SK-N-SH treated with all-trans-retinoic acid at 6 μM for 48 hours (cell line): Measurements from ENCODE around the gene SORCS1.

Experiments used
- ATAC-seq: fragments of 200-7000 bp; cut with Tn5 transposase; 3 replicates; pipeline ENCODE4 v1.9.1; 2020; ENCODE audit warnings: mild to moderate bottlenecking, moderate library complexity
- ARNTL ChIP-seq: fragments of 450-650 bp; formaldehyde crosslinking; IDR thresholded peaks from 2 replicates; pipeline ENCODE4 v1.5.0; 2020; ENCODE audit warnings: low read depth, mild to moderate bottlenecking, moderate library complexity, borderline replicate concordance
- BACH2 ChIP-seq: fragments of 250-450 bp; sonication (Bioruptor Pico); IDR thresholded peaks from 2 replicates; pipeline ENCODE4 v1.9.0; 2021; ENCODE audit warnings: mild to moderate bottlenecking, borderline replicate concordance
- CREB5 ChIP-seq: fragments of 250-450 bp; sonication (Bioruptor Pico); IDR thresholded peaks from 2 replicates; pipeline ENCODE4 v1.5.1; 2020; ENCODE audit warnings: low read depth, mild to moderate bottlenecking, moderate library complexity
- CSDC2 ChIP-seq: fragments of 250-450 bp; sonication (Bioruptor Pico); IDR thresholded peaks from 2 replicates; pipeline ENCODE4 v1.5.0; 2020; ENCODE audit warnings: mild to moderate bottlenecking, moderate library complexity
- CSRNP3 ChIP-seq: fragments of 250-450 bp; sonication (Bioruptor Pico); IDR thresholded peaks from 2 replicates; pipeline ENCODE4 v1.5.1; 2021; ENCODE audit warnings: mild to moderate bottlenecking, moderate library complexity
- ESRRG ChIP-seq: fragments of 250-450 bp; sonication (Bioruptor Pico); IDR thresholded peaks from 2 replicates; pipeline ENCODE4 v1.6.1; 2021; ENCODE audit warnings: mild to moderate bottlenecking
- GLIS3 ChIP-seq: fragments of 250-450 bp; sonication (Bioruptor Pico); IDR thresholded peaks from 2 replicates; pipeline ENCODE4 v1.5.0; 2020; ENCODE audit warnings: mild to moderate bottlenecking, moderate library complexity
- ISL1 ChIP-seq: fragments of 250-450 bp; sonication (Bioruptor Pico); IDR thresholded peaks from 2 replicates; pipeline ENCODE4 v2.1.2; 2022; ENCODE audit warnings: mild to moderate bottlenecking, moderate library complexity
- OSR1 ChIP-seq: fragments of 250-450 bp; sonication (Bioruptor Pico); IDR thresholded peaks from 2 replicates; pipeline ENCODE4 v1.8.0; 2022; ENCODE audit warnings: moderate library complexity, mild to moderate bottlenecking, inconsistent platforms
- PATZ1 ChIP-seq: fragments of 250-450 bp; sonication (Bioruptor Pico); IDR thresholded peaks from 2 replicates; pipeline ENCODE4 v1.8.0; 2020; ENCODE audit warnings: mild to moderate bottlenecking, moderate library complexity, borderline replicate concordance
- POU6F1 ChIP-seq: fragments of 250-450 bp; sonication (Bioruptor Pico); IDR thresholded peaks from 2 replicates; pipeline ENCODE4 v1.8.0; 2021; ENCODE audit warnings: low read depth, mild to moderate bottlenecking, moderate library complexity, borderline replicate concordance
- PPARA ChIP-seq: fragments of 250-450 bp; sonication (Bioruptor Pico); IDR thresholded peaks from 2 replicates; pipeline ENCODE4 v1.5.0; 2020; ENCODE audit warnings: mild to moderate bottlenecking, borderline replicate concordance
- RARB ChIP-seq: fragments of 250-450 bp; sonication (Bioruptor Pico); IDR thresholded peaks from 2 replicates; pipeline ENCODE4 v1.8.0; 2021; ENCODE audit warnings: mild to moderate bottlenecking, moderate library complexity
- SNAI2 ChIP-seq: fragments of 250-450 bp; sonication (Bioruptor Pico); IDR thresholded peaks from 2 replicates; pipeline ENCODE4 v1.5.0; 2020; ENCODE audit warnings: mild to moderate bottlenecking, moderate library complexity
- TCF4 ChIP-seq: fragments of 250-450 bp; sonication (Bioruptor Pico); IDR thresholded peaks from 2 replicates; pipeline ENCODE4 v1.8.0; 2021; ENCODE audit warnings: mild to moderate bottlenecking, moderate library complexity, borderline replicate concordance
- TSHZ2 ChIP-seq: fragments of 250-450 bp; sonication (Bioruptor Pico); IDR thresholded peaks from 2 replicates; pipeline ENCODE4 v1.5.0; 2020; ENCODE audit warnings: mild to moderate bottlenecking, moderate library complexity
- ZC3H10 ChIP-seq: fragments of 250-450 bp; sonication (Bioruptor Pico); IDR thresholded peaks from 2 replicates; pipeline ENCODE4 v1.5.1; 2021; ENCODE audit warnings: mild to moderate bottlenecking, moderate library complexity
- ZFP3 ChIP-seq: fragments of 250-450 bp; sonication (Bioruptor Pico); IDR thresholded peaks from 2 replicates; pipeline ENCODE4 v1.5.0; 2020; ENCODE audit warnings: mild to moderate bottlenecking, moderate library complexity
- ZFP30 ChIP-seq: fragments of 450-650 bp; formaldehyde crosslinking; IDR thresholded peaks from 2 replicates; pipeline ENCODE4 v1.5.0; 2022; ENCODE audit warnings: mild to moderate bottlenecking, moderate library complexity
- ZNF565 ChIP-seq: fragments of 450-650 bp; formaldehyde crosslinking; conservative IDR thresholded peaks from 2 replicates; pipeline ENCODE4 v1.5.0; 2020; ENCODE audit warnings: low read depth, mild to moderate bottlenecking, moderate library complexity
- ZNF70 ChIP-seq: fragments of 450-650 bp; formaldehyde crosslinking; IDR thresholded peaks from 2 replicates; pipeline ENCODE4 v1.5.0; 2020; ENCODE audit warnings: mild to moderate bottlenecking, moderate library complexity
- ZNF8 ChIP-seq: fragments of 450-650 bp; formaldehyde crosslinking; IDR thresholded peaks from 2 replicates; pipeline ENCODE4 v1.5.0; 2020; ENCODE audit warnings: mild to moderate bottlenecking, moderate library complexity

Gene SORCS1

GRCh38 chr10:106615081-106615480, 549.4 kb downstream of the SORCS1 start:
- ATAC-seq: no peak
- TF ChIP-seq ISL1 (CRISPR knock-in tag): no peak
- no peak for TF ChIP-seq ZFP30 (CRISPR knock-in tag)
- no peak for TF ChIP-seq RARB
- no peak for TF ChIP-seq ZFP3
- TF ChIP-seq PATZ1 (CRISPR knock-in tag): no peak
- no peak for TF ChIP-seq CSRNP3

- ATAC-seq: no peak
- TF ChIP-seq PATZ1 (CRISPR knock-in tag) (no peak), GLIS3 (CRISPR knock-in tag) (no peak), ZFP30 (CRISPR knock-in tag) (no peak), CSRNP3 (no peak), PPARA (CRISPR knock-in tag) (no peak), TSHZ2 (CRISPR knock-in tag) (no peak), CSDC2 (CRISPR knock-in tag) (no peak), CREB5 (no peak), ZFP3 (no peak), SNAI2 (CRISPR knock-in tag) (no peak), ZNF565 (CRISPR knock-in tag) (no peak), TCF4 (CRISPR knock-in tag) (no peak), BACH2 (CRISPR knock-in tag) (no peak), OSR1 (no peak), ISL1 (CRISPR knock-in tag) (no peak), ZNF8 (CRISPR knock-in tag) (no peak), ESRRG (CRISPR knock-in tag) (no peak), RARB (no peak), ARNTL (CRISPR knock-in tag) (no peak)
Measured at GRCh38 chr10:106614293-106614692, 550.2 kb downstream of the SORCS1 start.

- no peak for ATAC-seq
- TF ChIP-seq ZNF8 (CRISPR knock-in tag): no peak
- no peak for TF ChIP-seq ESRRG (CRISPR knock-in tag)
- TF ChIP-seq ZFP3: no peak
- no peak for TF ChIP-seq PATZ1 (CRISPR knock-in tag)
- TF ChIP-seq ZC3H10 (CRISPR knock-in tag): no peak
- no peak for TF ChIP-seq ZFP30 (CRISPR knock-in tag)
- no peak for TF ChIP-seq CREB5
- TF ChIP-seq ZNF70 (CRISPR knock-in tag): no peak
- no peak for TF ChIP-seq ARNTL (CRISPR knock-in tag)
- TF ChIP-seq PPARA (CRISPR knock-in tag): no peak
- no peak for TF ChIP-seq POU6F1 (CRISPR knock-in tag)
- no peak for TF ChIP-seq GLIS3 (CRISPR knock-in tag)
Measured at GRCh38 chr10:106612381-106612780, 552.1 kb downstream of the SORCS1 start.
